ENCODE data around the gene RASD2. TPM values are rescaled to one million over a fixed set of nuclear protein-coding genes. Genes with fewer than 3 reads are reported as not detected.

RASD2 gene
- total RNA-seq, 1 donor from 2014 or later: 0.28 TPM

DNA sequence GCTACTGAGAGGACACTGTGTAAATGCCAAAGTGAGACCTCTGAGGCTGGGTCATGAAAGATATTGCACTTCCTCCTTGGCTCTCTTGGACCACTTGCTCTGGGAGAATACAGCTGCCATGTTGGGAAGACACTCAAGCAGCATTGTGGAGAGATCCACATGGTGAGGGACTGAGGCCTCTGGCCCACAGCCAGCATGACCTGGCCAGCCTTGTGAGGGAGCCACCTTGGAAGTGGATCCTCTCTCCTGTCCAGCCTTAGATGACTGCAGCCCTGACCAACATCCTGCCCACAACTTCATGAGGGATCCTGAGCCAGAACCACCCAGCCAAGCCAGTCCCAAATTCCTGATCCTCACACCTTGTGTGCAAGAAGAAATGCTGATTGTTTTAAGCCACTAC is 46.1 kb downstream of the RASD2 start:
- ATAC-seq: no peak

DNA sequence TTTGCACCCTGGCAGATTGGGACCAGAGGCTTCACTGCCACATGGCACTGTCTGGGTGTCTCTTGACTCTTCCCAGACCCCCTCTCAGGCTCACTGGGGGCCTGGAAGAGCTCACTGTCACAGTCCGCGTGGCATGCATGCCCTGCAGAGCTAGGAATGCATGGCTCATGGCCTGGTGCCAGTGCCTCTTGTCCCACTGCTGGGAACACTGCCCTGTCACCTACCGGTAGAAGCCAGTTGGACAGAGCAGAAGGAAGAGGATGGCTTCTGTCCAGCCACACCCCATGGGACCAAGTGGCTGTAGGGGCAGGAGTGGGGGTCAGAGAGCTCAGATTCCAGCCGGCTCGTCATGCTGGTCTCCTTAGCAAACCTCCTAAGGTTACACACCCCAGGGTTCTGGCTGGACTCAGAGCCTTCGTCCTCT is 46.8 kb downstream of the RASD2 start:
- ATAC-seq: no peak

DNA sequence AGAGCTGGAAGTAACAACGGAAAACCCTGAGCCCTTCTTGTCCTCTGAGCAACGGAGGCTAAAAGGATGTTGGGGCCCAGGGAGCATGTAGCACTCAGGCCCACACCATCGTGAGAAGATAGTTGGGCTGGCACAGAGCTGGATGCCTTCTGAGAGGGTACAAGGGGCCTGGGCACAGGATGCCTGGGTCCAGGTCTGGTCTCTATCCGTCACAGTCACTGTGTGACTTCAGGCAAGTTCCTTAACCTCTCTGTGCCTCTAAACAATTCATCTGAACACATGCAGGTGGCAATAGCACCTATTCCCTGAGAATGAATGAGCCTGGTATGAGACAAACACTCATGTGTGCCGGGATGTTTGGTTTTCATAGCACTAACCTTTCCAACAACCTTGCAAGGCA is 47.3 kb downstream of the RASD2 start:
- ATAC-seq: no peak

DNA sequence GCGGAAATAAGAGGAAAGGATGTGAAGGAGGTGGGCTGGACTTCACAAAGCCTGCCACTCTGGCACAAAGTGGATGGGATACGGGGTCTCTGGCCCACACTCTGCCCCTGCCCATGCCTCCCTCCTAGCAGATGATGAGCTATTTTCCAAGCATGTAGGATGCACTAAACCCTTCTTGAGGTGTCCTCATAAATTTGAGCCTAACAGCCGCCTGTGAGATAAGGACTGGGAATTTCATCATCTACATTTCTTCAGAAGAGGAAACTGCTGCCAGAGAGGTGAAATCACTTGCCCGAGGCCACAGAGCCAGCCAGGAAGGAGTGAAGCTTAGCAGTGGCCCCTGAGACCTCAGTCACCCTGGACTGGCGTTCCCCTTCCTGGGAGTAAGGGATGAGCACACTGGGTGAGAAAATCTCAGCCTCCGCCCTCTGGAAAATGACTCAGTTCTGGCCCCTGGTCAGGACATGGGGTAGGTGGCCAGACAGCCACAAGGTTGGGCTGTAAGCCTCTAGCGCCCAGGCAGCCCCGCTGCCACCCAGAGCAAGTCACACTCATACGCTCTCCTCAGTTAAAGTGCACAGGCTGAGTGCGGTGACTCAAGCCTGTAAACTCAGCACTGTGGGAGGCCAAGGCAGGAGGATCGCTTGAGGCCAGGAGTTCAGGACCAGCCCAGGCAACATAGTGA is 48.6 kb downstream of the RASD2 start:
- ATAC-seq: peak; percentile 71

DNA sequence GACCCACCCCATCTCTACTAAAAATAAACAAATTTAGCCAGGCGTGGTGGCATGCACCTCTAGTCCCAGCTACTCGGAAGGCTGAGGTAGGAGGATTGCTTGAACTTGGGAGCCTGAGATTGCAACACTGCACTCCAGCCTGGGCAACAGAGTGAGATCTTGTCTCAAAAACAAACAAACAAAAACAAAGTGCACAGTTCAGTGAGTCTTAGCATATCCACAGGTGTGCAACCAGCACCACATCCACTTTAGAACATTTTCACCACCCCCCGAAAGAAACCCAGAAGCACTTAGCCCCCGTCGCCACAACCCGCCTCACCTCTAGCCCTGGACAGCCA is 49.1 kb downstream of the RASD2 start:
- ATAC-seq: no peak

DNA sequence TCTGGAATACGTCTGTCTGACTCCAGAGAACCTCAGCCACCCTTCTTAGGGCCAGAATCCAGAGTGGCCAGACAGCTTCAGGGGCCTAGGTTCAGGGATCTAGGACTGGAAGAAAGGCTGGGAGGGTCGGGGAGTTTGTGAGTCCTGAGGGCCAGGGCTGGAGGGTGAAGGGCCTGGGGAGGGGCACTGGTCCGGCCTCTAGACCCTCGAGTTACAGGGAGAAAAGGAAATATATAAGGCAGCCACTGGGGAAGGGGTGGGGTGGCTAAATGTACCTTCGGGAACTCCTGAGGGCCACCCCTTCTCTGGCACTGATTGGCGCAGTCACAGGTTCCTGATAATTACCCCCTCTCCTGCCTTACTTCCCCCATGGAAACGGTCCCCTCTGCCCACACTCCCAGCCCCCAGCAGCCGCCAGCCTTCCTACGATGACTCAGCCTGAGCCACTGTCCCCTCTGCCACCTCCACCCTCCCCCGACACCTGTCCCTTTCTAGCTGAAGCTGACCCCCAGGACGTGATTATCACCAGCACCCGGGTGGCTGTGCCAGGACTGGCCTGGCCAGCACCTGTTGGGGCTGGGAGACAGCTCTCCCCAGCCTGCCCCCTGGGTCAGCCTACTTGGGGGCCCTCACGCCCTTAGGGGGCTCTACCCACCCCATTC is 50.1 kb downstream of the RASD2 start:
- ATAC-seq: no peak

DNA sequence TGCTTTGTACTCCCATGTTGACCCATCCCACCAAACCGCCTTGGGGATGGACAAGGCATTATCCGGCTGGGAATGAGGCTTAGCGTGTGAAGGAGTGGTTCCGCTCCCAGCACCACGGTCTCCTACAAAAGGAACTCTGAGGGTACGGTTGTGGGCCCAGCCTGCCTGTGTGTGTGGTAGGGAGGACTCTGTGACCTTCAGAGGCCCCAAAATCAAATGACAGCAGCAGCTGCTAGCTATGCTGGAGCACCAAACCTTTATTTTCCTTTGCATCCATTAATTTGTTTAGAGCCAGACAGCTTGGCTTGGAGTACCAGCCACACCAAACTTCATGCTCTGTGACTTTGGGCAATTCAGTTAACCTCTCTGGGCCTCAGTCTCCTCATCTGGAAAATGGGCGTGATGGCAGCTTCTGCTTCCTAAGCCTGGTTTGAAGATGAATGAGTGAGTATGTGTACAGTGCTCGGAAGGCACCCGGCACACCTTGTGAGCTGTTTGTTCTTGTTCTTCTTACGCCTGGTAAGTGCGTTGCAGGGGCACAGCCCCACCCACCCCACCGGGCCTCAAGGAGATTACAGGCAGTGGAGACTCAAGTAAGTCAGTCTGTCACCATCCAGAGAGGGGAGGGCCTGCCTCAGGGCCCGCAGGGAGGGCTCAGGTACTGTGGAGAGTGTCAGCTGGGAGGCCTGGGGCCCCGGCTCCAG is 51.2 kb downstream of the RASD2 start:
- ATAC-seq: peak; percentile 55

DNA sequence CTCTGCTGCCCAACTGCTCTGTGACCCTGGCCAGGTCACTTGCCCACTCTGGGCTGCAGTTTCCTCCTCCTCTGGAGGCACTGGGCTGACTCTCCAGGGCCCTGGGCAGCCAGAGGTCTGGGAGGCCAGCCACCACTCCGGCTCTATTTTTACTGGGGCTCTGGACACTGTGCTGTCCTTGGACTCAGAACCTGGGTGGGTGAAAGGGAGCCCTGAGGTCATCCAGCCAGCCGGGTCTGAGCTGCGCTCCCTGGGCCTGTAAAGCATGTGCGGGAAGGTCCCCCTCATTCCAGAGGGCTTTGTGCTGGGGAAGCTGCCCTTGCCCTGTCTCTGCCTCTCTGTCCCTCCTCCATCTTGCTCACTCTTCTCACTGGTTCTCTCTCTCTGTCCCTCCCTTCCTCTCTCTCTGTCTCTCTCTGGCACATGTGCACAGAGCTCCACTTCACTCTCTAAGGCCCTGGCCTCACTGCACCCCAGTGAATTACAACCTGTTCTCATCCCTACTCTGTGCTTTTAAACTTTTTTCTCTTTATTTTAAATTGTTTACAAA is 51.9 kb downstream of the RASD2 start:
- ATAC-seq: peak; percentile 2

DNA sequence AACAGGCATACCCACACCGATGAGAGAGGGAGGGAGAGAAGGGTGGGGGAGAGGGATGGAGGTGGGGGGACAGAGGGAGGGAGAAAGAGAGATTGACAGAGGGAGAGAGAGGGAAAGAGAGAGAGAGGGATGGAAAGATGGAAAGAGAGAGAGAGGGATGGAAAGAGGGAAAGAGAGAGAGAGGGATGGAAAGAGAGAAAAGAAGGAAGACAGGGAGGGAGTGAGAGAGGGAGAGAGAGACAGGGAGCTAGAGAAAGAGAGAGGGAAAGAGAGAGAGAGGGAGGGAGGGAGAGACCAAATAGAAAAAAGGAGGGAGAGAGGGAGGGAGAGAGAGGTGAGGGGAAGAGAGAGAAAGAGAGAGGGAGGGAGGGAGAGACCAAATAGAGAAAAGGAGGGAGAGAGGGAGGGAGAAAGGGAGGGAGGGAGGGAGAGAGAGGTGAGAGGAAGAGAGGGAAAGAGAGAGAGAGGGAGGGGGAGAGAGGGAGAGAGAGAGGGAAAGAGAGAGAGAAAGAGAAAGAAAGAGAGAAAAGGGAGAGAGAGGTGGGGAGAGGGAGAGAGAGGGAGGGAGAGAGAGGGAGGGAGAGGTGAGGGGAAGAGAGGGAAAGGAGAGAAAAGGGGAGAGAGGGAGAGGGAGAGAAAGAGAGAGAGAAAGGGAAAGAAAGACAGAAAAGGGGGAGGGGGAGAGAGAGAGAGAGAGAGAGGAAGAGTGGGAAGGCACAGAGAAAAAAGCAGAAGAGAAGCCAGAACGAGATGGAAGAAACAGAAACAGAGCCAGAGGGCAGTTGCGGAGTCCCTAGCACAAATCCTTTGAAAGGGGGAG is 52.6 kb downstream of the RASD2 start:
- ATAC-seq: no peak

DNA sequence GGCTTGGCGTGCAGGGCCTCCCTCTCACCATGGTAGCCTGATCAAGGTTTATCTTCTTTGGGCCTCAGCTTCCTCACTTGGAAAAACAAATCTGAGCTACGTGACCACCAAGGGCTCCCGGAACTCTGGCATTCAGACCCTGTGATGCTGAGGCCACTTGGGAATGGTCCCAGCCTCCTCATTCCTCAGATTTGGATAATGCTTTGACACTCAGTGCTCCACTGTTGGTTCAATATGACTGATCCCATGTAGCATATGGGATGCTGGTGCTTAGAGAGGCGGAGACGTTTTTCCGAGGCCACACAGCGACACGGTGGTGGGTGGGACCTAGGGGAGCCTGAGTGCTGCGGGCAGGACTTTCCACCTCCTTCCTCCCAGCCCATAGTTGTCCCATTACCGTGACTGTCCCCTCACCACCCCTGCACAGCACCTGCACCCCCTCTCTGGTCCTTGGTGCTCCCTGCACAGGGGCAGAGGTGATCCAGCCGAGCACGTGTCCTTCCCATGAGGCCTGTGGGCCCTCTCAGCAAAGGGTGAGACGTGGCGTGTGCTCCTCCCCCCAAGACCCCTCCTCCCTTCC is 53.4 kb downstream of the RASD2 start:
- no peak for ATAC-seq

DNA sequence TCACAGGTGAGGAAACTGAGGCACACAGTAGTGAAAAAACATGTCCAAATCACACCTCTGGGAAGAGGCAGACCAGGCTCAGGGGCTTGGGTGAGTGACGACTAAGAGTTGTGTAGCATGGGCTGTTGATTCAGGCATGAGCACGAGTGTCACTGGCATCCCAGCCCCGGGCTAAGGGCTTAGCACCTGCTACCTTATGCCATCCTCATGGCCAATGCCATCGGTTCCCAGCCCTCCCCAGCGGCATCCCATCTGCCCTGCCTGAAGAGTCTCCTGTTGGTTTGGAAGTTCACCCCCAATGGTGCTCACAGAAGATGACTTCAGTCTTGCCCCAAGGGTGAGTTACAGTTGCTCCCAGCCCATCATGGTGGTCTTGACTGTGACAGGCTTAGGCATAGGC is 54.1 kb downstream of the RASD2 start:
- ATAC-seq: no peak

DNA sequence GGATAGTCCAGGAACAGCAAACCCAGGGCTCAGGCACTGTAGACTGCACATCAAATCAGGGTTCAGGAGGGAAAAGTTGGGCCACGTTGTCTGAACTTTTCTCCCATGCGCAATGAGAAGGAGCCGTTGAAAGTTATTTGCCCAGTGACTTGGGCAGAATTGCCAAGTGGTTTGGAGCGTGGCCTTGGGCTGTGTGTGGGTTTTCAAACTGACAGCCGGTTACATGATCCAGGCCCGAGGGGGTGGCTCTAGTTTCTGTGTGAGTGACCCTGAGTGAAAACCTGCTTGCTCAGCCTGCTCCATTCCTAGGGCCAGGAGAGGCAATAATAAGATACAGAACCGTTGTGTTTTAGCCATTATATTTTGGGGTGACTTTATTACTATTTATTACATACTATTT is 56.2 kb downstream of the RASD2 start:
- no peak for ATAC-seq

DNA sequence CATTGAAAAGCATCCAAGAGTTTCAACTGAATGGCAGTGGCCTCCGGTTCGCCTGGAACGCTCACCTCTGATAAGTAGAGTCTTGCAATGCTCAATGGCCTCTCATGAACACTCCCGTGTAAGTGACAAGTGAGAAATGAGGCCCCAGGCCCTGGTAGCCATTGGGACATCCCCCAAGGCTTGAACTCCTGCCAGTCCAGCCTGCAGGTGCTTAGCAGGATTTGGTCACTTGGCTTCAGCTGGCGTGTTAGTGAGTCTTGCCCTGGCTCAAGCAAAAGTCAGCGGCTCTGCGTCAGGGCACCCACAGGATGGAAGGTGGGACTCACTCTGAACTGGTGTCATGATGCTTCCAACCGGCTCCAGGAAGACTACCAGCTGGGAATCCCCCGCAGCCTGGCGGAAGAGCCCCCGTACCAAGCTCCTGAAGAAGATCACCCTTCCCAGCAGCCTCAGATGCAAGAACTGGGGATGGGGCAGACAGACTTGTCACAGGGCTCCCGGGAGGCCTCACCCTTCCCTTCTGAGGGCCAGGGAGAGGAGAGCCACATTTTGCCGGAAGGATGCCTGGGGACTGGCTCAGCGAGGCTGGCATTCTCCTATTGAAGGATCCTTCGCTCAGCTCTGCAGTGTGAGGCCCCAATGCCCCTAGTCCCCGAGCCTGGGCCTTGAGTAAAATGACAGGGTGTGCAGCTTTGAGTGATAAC is 57.2 kb downstream of the RASD2 start:
- no peak for ATAC-seq

DNA sequence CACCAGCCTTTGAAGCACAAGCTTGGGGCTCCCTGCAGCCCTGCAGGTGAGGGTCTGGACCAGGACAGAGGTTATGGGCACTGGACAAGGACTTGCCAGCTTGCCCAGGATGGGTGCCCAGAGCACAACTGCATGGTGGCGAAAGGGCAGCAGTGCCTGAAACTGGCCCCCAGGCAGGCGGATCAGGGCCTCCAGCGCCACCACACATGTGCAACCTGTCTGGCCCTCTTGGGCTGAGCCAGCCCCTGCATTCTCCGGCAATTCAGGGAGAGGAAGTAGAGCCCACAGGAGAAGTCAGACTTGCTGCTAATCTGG is 57.7 kb downstream of the RASD2 start:
- ATAC-seq: no peak

DNA sequence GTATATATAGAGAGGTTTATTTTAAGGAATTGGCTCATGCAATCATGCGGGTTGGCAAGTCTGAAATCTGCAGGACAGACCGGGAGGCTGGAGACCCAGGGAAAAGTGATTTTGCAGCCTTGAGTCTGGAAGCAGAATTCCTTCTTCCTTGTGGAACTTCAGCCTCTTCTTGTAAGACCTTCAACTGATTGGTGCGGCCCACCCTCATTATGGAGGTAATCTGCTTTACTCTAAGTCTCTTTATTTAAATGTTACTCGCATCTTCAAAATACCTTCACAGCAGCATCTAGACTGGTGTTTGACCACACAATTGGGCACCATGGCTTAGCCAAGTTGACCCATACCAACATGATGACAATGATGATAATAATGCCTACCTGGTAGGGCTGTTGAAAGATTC is 58.7 kb downstream of the RASD2 start:
- no peak for ATAC-seq

DNA sequence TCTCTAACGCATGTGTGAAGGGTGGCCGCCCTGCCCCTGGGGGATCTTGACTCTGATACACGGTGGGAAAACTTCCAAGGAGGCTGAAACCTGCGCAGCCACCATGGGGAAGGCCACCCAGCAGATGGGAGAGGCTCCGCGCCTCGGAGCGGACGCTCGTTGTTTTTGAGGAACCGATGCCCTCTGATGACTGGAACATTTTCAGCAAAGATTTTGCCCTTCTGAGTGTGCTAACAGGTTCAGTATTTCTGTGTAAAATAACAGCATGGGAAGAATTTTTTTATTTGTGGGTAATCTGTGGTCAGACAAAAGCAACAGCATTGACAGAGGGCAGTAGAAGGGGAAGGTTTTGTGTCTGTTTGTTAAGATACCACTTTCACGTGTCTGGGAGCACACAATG is 59.8 kb downstream of the RASD2 start:
- ATAC-seq: no peak

DNA sequence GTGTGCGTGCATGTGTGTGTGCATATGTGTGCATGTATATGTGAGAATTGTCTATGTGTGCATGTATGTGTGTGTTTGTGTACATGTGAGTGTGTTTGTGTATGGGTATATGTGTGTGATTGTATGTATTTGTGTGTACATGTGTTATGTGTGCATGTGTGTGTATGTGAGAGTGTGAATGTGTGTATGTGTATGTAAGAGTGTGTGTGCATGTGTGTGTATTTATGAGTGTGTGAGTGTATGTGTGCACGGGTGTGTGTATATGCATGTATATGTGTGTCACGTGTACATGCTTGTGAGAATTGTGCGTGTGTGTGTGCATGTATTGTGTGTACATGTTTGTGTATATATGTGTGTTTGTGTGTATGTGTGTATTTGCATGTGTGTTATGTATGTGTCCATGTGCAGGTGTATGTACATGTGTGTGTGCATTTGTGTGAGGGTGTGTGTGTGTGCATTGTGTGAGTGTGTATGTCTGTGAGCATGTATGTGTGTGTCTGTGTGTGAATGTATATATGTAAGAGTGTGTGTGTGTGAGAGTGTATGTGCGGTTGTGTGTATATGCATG is 60.5 kb downstream of the RASD2 start:
- ATAC-seq: no peak

DNA sequence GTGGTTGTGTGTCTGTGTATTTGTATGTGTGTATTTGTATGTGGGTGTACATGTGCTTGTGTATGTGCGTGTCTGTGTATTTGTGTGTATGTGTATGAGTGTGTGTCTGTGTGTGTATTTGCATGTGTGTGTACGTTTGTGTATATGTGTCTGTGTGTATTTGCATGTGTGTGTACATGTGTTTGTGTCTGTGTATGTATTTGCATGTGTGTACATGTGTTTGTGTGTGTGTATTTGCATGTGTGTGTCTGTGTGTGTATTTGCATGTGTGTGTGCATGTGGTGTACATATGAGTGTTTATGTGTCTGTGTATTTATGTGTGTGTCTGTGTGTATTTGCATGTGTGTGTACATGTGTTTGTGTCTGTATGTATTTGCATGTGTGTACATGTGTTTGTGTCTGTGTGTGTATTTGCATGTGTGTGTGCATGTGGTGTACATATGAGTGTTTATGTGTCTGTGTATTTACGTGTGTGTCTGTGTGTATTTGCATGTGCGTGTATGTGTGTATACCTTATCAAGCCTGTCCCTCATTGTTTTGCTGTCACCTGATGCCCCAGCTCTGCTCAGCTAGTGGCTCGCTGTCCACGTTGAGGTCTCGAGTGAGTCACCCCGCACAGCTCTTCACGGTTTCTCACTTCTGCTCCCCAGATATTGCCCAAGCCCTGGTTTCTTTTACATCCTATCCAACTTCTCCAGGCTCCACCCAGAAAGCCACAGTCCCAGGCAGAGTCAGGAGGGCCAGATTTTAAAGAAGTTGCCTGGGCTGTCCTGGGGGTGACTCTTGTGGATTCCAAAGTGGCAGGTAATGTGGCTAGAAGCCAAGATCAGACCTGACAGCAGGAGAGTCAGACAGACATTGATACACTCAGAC is 61.3 kb downstream of the RASD2 start:
- ATAC-seq: peak; percentile 68
